NCI-H1417 treated with DMSO at 0.1 percent for 48 hours (cell line): ENCODE results near the gene METTL27.
"Not testable (repeated sequence)": the region's sequence is repeated elsewhere in the genome, so short reads cannot be mapped to it uniquely, and the experiment has no call there.

Experiments used
- DNase-seq: peaks from one replicate; lab custom pipeline; 2025; lab: John Stamatoyannopoulos, UW

METTL27 gene

GRCh38 chr7:73838642-73839041 lies 3.7 kb downstream of the METTL27 start:
- DNase-seq = no peak

DNA sequence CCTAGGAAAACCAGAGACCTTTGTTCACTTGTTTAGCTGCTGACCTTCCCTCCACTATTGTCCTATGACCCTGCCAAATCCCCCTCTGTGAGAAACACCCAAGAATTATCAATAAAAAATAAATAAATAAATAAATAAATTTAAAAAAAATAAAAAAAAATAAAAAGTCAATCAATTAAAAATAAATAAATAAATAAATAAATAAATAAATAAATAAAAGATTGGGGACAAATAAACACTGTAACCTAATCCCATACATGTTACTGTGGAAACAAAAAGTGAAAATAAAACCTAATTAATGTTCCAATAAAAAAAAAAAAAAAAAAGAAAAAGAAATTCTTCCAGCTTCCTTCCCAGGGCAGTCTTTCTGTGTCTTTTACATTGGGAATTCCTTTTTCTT lies 5.1 kb downstream of the METTL27 start:
- DNase-seq = not testable (repeated sequence)

GRCh38 chr7:73834626-73835191 lies 7.6 kb downstream of the METTL27 start:
- no peak for DNase-seq

- no peak for DNase-seq
Measured at GRCh38 chr7:73833251-73833919, 8.9 kb downstream of the METTL27 start.

GRCh38 chr7:73832806-73833205 lies 9.5 kb downstream of the METTL27 start:
- no peak for DNase-seq

GRCh38 chr7:73831834-73832651 lies 10.3 kb downstream of the METTL27 start:
- DNase-seq = peak; percentile 64

GRCh38 chr7:73831584-73831833 lies 10.8 kb downstream of the METTL27 start:
- DNase-seq = no peak

DNA sequence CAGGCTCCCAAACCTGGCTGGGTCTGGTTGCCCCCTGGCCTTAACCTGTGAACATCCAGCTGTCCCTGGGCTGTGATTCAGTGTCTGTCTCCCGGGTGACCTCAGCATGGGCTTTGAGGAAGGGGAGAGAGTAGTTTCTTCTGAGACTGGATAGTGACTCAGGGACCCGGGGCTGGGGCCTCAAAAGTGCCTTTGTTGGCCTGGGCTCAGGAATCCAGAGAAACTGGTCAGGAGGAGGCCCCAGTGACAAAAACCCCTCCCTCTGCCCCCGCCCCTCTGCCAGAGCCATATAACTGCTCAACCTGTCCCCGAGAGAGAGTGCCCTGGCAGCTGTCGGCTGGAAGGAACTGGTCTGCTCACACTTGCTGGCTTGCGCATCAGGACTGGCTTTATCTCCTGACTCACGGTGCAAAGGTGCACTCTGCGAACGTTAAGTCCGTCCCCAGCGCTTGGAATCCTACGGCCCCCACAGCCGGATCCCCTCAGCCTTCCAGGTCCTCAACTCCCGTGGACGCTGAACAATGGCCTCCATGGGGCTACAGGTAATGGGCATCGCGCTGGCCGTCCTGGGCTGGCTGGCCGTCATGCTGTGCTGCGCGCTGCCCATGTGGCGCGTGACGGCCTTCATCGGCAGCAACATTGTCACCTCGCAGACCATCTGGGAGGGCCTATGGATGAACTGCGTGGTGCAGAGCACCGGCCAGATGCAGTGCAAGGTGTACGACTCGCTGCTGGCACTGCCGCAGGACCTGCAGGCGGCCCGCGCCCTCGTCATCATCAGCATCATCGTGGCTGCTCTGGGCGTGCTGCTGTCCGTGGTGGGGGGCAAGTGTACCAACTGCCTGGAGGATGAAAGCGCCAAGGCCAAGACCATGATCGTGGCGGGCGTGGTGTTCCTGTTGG lies 11.4 kb downstream of the METTL27 start, which contains the start of gene CLDN4:
TSS of gene CLDN4 (plus strand) at position 316 of the 903 bp plus-strand sequence. CDS start at position 522, 206 bp downstream.
- DNase-seq = peak; percentile 48

DNA sequence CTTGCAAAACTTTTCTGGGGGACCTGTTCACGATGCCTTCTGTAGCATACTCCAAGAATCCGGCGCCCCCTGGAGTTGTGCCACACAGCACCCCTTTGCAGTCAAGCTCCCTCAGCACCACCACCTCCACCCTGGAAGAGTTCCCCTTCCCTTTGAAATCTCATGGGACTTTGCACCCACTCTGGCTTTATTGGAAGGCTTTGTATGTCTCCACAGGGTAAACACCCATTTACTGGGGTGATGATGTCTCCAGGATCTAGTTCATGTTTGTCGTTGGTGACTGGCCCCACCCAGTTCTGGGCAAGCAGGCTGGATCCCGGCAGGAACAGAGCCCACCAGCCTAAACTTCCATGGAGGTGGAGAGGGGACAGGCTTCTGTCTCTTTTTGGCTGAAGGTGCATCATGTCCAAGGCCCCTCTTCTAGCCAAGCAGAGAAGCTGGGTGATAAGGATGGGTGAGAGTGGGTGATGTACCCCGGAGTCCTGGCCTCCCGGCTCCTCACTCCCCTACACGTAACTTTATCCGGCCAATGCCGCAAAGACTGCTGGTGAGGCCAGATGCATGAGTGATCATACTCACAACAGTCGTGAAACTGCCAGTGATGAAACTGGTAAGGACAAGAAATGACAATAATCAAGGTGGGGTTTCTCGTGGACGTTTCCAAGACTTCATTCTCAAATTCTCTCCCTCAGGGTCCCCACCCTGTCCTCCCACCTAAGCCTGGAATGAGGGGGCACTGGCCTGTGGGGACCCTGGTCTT lies 12.2 kb downstream of the METTL27 start:
- DNase-seq = no peak

GRCh38 chr7:73829505-73829904 lies 12.8 kb downstream of the METTL27 start:
- DNase-seq = no peak

DNA sequence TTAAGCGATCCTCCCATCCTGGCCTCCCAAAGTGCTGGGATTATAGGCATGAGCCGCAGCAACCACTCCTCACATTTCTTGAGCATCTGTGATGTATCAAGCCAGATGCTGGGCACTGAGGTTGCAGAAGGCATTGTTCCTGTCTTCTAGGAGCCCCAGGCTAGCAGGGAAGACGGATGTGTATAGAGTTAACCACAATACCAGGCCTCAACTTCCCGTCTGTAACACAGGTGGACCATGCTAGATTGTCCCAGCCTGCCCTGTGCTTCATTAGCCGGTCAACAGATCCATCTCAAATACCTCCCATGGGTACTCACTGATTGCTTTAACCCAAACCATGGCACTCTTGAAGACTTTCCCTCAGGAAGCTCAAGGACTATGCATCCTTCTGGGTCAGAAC lies 13.3 kb downstream of the METTL27 start:
- no peak for DNase-seq

- DNase-seq = peak; percentile 90
Measured at GRCh38 chr7:73828107-73828803, 14.1 kb downstream of the METTL27 start.

DNA sequence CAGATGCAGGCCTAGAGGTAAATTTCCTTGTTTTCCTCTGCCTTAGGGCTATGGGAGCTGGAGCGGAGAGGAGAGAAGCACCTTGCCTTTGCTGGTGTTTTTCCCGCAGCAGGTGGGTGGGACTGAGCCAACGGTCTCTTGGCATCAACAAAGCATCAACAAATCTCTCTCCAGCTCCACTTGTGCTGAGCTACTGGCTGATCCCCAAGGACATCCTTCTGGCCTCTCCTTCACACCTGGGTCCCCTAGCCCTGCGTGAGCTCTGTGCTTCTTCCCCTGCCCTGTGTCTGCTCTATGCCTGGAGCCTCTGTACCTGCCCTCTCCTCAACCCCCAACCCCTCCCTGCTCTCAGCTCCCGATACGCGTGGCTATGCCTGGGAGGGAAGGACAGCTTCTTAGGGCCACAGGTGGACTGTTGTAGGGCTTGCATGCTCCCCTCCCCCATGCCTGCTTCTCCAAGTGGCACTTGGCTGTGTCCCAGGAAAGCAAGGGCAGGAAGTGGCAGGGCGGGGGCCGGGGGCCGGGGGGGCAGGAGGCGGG lies 14.7 kb downstream of the METTL27 start:
- peak; percentile 91 for DNase-seq

- DNase-seq = no peak
Measured at GRCh38 chr7:73824986-73825385, 17.3 kb downstream of the METTL27 start.

- DNase-seq = no peak
Measured at GRCh38 chr7:73823873-73824592, 18.3 kb downstream of the METTL27 start.

DNA sequence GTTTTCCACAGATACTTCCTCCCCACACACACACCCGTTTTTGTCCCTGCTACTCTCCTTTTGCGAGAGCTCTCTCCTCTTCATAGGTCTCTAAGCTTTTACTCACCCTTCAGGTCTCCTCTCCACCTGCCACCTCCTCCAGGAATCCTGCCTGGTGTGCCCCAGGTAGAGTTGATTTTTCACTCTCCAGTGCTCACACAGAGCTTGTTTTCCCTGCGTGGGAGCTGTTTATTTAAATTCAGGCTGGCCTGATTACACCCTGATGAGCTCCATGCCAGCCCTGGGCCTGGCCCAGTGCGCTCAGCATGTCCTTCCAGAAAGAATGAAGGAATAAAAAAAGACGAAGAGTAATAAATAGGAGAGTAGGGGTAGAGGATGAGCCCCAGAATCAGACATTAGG lies 19.1 kb downstream of the METTL27 start:
- no peak for DNase-seq

- DNase-seq = no peak
Measured at GRCh38 chr7:73822319-73823173, 19.8 kb downstream of the METTL27 start.

GRCh38 chr7:73821597-73822285 lies 20.6 kb downstream of the METTL27 start:
- not testable (repeated sequence) for DNase-seq
